ENCODE measurements around the gene TNP1.

DNA sequence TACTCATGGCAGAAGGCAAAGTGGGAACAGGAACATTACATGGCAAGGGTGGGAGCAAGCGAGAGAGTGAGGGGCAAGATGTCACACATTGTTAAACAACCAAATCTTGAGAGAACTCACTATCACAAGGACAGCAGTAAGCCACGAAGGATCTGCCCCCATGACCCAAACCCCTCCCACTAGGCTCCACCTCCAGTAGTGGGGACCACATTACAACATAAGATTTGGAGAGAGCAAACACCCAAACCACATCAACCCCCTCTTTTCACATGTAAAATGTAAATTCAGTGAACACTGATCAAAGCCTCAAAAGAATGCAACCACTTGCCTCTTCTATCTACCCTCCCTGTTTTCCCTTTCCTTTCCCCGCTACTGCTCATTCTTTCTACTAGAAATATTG, 43.6 kb upstream of the TNP1 start:
- TF ChIP-seq, protein P1, sequence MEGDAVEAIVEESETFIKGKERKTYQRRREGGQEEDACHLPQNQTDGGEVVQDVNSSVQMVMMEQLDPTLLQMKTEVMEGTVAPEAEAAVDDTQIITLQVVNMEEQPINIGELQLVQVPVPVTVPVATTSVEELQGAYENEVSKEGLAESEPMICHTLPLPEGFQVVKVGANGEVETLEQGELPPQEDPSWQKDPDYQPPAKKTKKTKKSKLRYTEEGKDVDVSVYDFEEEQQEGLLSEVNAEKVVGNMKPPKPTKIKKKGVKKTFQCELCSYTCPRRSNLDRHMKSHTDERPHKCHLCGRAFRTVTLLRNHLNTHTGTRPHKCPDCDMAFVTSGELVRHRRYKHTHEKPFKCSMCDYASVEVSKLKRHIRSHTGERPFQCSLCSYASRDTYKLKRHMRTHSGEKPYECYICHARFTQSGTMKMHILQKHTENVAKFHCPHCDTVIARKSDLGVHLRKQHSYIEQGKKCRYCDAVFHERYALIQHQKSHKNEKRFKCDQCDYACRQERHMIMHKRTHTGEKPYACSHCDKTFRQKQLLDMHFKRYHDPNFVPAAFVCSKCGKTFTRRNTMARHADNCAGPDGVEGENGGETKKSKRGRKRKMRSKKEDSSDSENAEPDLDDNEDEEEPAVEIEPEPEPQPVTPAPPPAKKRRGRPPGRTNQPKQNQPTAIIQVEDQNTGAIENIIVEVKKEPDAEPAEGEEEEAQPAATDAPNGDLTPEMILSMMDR (conservative IDR thresholded peaks at IDR 0.05; ENCODE audit: low read depth in 2 of 2): no peak
- TF ChIP-seq ZNF331 (CRISPR knock-in tag; IDR thresholded peaks at IDR 0.05; ENCODE audit: low read depth) (no peak), JUNB (IDR thresholded peaks at IDR 0.05; ENCODE audit: unreplicated experiment) (no peak), EZH2 (IDR thresholded peaks at IDR 0.05; ENCODE audit: low read depth, unreplicated experiment) (no peak), EZH2phosphoT487 (IDR thresholded peaks at IDR 0.05; ENCODE audit: unreplicated experiment) (no peak), CREB1 (CRISPR knock-in tag; IDR thresholded peaks at IDR 0.05; ENCODE audit: low read depth) (no peak), POLR2AphosphoS5 (IDR thresholded peaks at IDR 0.05; ENCODE audit: low read depth) (no peak), STAT1 (IDR thresholded peaks at IDR 0.05; ENCODE audit: unreplicated experiment) (no peak), ZNF114 (CRISPR knock-in tag; IDR thresholded peaks at IDR 0.05) (no peak)
- TF ChIP-seq, protein P2, sequence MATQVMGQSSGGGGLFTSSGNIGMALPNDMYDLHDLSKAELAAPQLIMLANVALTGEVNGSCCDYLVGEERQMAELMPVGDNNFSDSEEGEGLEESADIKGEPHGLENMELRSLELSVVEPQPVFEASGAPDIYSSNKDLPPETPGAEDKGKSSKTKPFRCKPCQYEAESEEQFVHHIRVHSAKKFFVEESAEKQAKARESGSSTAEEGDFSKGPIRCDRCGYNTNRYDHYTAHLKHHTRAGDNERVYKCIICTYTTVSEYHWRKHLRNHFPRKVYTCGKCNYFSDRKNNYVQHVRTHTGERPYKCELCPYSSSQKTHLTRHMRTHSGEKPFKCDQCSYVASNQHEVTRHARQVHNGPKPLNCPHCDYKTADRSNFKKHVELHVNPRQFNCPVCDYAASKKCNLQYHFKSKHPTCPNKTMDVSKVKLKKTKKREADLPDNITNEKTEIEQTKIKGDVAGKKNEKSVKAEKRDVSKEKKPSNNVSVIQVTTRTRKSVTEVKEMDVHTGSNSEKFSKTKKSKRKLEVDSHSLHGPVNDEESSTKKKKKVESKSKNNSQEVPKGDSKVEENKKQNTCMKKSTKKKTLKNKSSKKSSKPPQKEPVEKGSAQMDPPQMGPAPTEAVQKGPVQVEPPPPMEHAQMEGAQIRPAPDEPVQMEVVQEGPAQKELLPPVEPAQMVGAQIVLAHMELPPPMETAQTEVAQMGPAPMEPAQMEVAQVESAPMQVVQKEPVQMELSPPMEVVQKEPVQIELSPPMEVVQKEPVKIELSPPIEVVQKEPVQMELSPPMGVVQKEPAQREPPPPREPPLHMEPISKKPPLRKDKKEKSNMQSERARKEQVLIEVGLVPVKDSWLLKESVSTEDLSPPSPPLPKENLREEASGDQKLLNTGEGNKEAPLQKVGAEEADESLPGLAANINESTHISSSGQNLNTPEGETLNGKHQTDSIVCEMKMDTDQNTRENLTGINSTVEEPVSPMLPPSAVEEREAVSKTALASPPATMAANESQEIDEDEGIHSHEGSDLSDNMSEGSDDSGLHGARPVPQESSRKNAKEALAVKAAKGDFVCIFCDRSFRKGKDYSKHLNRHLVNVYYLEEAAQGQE (IDR thresholded peaks at IDR 0.05; ENCODE audit: unreplicated experiment): no peak
- TF ChIP-seq, protein P3, sequence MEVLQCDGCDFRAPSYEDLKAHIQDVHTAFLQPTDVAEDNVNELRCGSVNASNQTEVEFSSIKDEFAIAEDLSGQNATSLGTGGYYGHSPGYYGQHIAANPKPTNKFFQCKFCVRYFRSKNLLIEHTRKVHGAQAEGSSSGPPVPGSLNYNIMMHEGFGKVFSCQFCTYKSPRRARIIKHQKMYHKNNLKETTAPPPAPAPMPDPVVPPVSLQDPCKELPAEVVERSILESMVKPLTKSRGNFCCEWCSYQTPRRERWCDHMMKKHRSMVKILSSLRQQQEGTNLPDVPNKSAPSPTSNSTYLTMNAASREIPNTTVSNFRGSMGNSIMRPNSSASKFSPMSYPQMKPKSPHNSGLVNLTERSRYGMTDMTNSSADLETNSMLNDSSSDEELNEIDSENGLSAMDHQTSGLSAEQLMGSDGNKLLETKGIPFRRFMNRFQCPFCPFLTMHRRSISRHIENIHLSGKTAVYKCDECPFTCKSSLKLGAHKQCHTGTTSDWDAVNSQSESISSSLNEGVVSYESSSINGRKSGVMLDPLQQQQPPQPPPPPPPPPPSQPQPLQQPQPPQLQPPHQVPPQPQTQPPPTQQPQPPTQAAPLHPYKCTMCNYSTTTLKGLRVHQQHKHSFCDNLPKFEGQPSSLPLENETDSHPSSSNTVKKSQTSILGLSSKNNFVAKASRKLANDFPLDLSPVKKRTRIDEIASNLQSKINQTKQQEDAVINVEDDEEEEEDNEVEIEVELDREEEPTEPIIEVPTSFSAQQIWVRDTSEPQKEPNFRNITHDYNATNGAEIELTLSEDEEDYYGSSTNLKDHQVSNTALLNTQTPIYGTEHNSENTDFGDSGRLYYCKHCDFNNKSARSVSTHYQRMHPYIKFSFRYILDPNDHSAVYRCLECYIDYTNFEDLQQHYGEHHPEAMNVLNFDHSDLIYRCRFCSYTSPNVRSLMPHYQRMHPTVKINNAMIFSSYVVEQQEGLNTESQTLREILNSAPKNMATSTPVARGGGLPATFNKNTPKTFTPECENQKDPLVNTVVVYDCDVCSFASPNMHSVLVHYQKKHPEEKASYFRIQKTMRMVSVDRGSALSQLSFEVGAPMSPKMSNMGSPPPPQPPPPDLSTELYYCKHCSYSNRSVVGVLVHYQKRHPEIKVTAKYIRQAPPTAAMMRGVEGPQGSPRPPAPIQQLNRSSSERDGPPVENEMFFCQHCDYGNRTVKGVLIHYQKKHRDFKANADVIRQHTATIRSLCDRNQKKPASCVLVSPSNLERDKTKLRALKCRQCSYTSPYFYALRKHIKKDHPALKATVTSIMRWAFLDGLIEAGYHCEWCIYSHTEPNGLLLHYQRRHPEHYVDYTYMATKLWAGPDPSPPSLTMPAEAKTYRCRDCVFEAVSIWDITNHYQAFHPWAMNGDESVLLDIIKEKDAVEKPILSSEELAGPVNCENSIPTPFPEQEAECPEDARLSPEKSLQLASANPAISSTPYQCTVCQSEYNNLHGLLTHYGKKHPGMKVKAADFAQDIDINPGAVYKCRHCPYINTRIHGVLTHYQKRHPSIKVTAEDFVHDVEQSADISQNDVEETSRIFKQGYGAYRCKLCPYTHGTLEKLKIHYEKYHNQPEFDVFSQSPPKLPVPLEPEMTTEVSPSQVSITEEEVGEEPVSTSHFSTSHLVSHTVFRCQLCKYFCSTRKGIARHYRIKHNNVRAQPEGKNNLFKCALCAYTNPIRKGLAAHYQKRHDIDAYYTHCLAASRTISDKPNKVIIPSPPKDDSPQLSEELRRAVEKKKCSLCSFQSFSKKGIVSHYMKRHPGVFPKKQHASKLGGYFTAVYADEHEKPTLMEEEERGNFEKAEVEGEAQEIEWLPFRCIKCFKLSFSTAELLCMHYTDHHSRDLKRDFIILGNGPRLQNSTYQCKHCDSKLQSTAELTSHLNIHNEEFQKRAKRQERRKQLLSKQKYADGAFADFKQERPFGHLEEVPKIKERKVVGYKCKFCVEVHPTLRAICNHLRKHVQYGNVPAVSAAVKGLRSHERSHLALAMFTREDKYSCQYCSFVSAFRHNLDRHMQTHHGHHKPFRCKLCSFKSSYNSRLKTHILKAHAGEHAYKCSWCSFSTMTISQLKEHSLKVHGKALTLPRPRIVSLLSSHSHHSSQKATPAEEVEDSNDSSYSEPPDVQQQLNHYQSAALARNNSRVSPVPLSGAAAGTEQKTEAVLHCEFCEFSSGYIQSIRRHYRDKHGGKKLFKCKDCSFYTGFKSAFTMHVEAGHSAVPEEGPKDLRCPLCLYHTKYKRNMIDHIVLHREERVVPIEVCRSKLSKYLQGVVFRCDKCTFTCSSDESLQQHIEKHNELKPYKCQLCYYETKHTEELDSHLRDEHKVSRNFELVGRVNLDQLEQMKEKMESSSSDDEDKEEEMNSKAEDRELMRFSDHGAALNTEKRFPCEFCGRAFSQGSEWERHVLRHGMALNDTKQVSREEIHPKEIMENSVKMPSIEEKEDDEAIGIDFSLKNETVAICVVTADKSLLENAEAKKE (CRISPR knock-in tag; IDR thresholded peaks at IDR 0.05): no peak
- TF ChIP-seq, protein P4, sequence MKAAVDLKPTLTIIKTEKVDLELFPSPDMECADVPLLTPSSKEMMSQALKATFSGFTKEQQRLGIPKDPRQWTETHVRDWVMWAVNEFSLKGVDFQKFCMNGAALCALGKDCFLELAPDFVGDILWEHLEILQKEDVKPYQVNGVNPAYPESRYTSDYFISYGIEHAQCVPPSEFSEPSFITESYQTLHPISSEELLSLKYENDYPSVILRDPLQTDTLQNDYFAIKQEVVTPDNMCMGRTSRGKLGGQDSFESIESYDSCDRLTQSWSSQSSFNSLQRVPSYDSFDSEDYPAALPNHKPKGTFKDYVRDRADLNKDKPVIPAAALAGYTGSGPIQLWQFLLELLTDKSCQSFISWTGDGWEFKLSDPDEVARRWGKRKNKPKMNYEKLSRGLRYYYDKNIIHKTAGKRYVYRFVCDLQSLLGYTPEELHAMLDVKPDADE (IDR thresholded peaks at IDR 0.05): no peak
